Hepatocyte (in vitro differentiated cells): ENCODE measurements around the gene USH2A. TPM values are rescaled to one million over a fixed set of nuclear protein-coding genes. Genes with fewer than 3 reads are reported as not detected.

Experiments used
- DNase-seq: peaks from one replicate; pipeline ENCODE4 v3.0.0-alpha.2; 2016; ENCODE audit warnings: low spot score
- H2AFZ ChIP-seq: fragments of 200-600 bp; sonication (generic); 2 replicates; pipeline ENCODE4 v1.6.0; 2016; ENCODE audit warnings: antibody characterized with exemption, mild to moderate bottlenecking
- H3K27ac ChIP-seq: fragments of 200-600 bp; sonication (generic); 2 replicates; pipeline ENCODE4 v1.5.1; 2016; ENCODE audit warnings: mild to moderate bottlenecking
- H3K27me3 ChIP-seq: fragments of 200-600 bp; sonication (generic); 2 replicates; pipeline ENCODE4 v1.6.1; 2016
- H3K36me3 ChIP-seq: fragments of 200-600 bp; sonication (generic); replicated peaks from 2 replicates; pipeline ENCODE4 v1.5.1; 2016; ENCODE audit warnings: low read depth; ENCODE audit not compliant: insufficient read depth
- H3K4me1 ChIP-seq: fragments of 200-600 bp; sonication (generic); 2 replicates; pipeline ENCODE4 v1.5.1; 2016; ENCODE audit warnings: mild to moderate bottlenecking, moderate library complexity; ENCODE audit not compliant: insufficient read depth
- H3K4me2 ChIP-seq: fragments of 200-600 bp; sonication (generic); 2 replicates; pipeline ENCODE4 v1.6.0; 2016
- H3K4me3 ChIP-seq: fragments of 200-600 bp; sonication (generic); 2 replicates; pipeline ENCODE4 v1.5.1; 2016; ENCODE audit warnings: mild to moderate bottlenecking
- H3K79me2 ChIP-seq: fragments of 200-600 bp; sonication (generic); 2 replicates; pipeline ENCODE4 v1.6.0; 2017; ENCODE audit warnings: mild to moderate bottlenecking
- H3K9me2 ChIP-seq: fragments of 200-600 bp; sonication (generic); replicated peaks from 2 replicates; pipeline ENCODE4 v1.6.0; 2017; ENCODE audit warnings: mild to moderate bottlenecking; ENCODE audit not compliant: insufficient read depth
- H3K9me3 ChIP-seq: fragments of 200-600 bp; sonication (generic); 2 replicates; pipeline ENCODE4 v1.5.1; 2016; ENCODE audit warnings: low read depth, mild to moderate bottlenecking
- H4K20me1 ChIP-seq: fragments of 200-600 bp; sonication (generic); 2 replicates; pipeline ENCODE4 v1.6.0; 2016; ENCODE audit warnings: mild to moderate bottlenecking; ENCODE audit not compliant: insufficient read depth, poor library complexity, severe bottlenecking
- EZH2 ChIP-seq: fragments of 200-600 bp; sonication (generic); IDR thresholded peaks from 2 replicates; pipeline ENCODE4 v1.6.1; 2016; ENCODE audit warnings: antibody characterized with exemption, mild to moderate bottlenecking, borderline replicate concordance
- EZH2phosphoT487 ChIP-seq: fragments of 200-600 bp; sonication (generic); IDR thresholded peaks from one replicate; pipeline ENCODE4 v1.6.1; 2018; ENCODE audit warnings: antibody characterized with exemption, mild to moderate bottlenecking, low read depth, moderate library complexity; ENCODE audit not compliant: unreplicated experiment, severe bottlenecking
- WGBS: methylation state at CpG from one replicate; pipeline ENCODE4 v1.1.6; 2016; ENCODE audit warnings: low lambda C conversion rate; ENCODE audit errors: missing lambda C conversion rate; 5-methylcytosine and 5-hydroxymethylcytosine counted together
- polyA plus RNA-seq: library from polyadenylated mRNA; unstranded; fragments of >200 nt; fragmentation: Nextera tagmentation; extraction: Ambion mirVana; gene quantifications from 2 replicates; pipeline ENCODE4 v1.2.1, GENCODE V29; 2016
- total RNA-seq: library from RNA; depleted of rRNA; stranded (reverse); fragments of >200 nt; gene quantifications from 2 replicates; pipeline ENCODE4 v1.2.3, GENCODE V29; 2014
- TF ChIP-seq, protein P1 (sequence below): fragments of 200-600 bp; sonication (generic); IDR thresholded peaks from 2 replicates; pipeline ENCODE4 v1.5.1; 2016; ENCODE audit warnings: antibody characterized with exemption, mild to moderate bottlenecking; ENCODE audit not compliant: poor library complexity

USH2A gene
- total and polyA plus RNA-seq, 2 experiments from 2014 or later, result 0.07 TPM; not detected in 1

- no peaks in the 10 kb centered on the region for H3K79me2 ChIP-seq
- no peaks in the 10 kb centered on the region for H3K27me3 ChIP-seq
- no peaks in the 10 kb centered on the region for H3K9me3 ChIP-seq
- TF ChIP-seq EZH2phosphoT487, result no peak
- TF ChIP-seq, protein P1, sequence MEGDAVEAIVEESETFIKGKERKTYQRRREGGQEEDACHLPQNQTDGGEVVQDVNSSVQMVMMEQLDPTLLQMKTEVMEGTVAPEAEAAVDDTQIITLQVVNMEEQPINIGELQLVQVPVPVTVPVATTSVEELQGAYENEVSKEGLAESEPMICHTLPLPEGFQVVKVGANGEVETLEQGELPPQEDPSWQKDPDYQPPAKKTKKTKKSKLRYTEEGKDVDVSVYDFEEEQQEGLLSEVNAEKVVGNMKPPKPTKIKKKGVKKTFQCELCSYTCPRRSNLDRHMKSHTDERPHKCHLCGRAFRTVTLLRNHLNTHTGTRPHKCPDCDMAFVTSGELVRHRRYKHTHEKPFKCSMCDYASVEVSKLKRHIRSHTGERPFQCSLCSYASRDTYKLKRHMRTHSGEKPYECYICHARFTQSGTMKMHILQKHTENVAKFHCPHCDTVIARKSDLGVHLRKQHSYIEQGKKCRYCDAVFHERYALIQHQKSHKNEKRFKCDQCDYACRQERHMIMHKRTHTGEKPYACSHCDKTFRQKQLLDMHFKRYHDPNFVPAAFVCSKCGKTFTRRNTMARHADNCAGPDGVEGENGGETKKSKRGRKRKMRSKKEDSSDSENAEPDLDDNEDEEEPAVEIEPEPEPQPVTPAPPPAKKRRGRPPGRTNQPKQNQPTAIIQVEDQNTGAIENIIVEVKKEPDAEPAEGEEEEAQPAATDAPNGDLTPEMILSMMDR, result peak; percentile 45
- H3K4me3 ChIP-seq, result no peak overlapping the region
- DNase-seq, result peak; percentile 3
- no peaks in the 10 kb centered on the region for H3K9me2 ChIP-seq
- H4K20me1 ChIP-seq, result no peaks in the 10 kb centered on the region
- H3K4me1 ChIP-seq, result no peaks in the 10 kb centered on the region
- H2AFZ ChIP-seq, result no peak overlapping the region
- no peaks in the 10 kb centered on the region for H3K36me3 ChIP-seq
- H3K4me2 ChIP-seq, result no peak overlapping the region
- H3K27ac ChIP-seq, result no peak overlapping the region
These were observed 599.0 kb downstream of the USH2A start for GRCh38 chr1:215824245-215824644.

DNA sequence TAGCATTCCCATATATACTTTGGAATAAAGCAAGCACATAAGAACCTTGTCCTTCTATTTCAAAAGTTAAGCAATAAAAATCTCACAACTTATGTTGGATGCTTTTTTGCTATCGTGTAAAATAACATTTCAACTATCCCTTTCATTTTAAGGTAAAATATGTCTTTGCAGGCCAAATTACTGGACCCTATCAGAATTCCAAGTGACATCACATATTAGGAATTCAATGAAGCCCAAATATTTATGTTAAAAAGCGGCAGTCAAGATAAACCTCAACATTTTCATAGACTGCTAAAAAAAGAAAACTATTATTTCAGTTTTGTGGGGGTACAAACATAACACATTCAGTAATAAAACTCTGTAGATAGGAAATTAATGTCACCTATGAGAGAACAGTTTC, 604.1 kb downstream of the USH2A start:
- TF ChIP-seq, protein P1, result no peak
- no peak for TF ChIP-seq EZH2phosphoT487
- no peak for TF ChIP-seq EZH2
- H3K9me2 ChIP-seq, result no peaks in the 10 kb centered on the region
- H3K36me3 ChIP-seq, result no peaks in the 10 kb centered on the region
- no peak for DNase-seq
- H3K79me2 ChIP-seq, result no peaks in the 10 kb centered on the region
- H3K4me2 ChIP-seq, result no peak overlapping the region
- no peaks in the 10 kb centered on the region for H3K9me3 ChIP-seq
- no peaks in the 10 kb centered on the region for H4K20me1 ChIP-seq
- H3K27ac ChIP-seq, result no peak overlapping the region
- H2AFZ ChIP-seq, result no peak overlapping the region
- 60% methylated on average over 2 of the region's 2 CpGs for WGBS
- no peak overlapping the region for H3K4me3 ChIP-seq
- no peaks in the 10 kb centered on the region for H3K27me3 ChIP-seq
- H3K4me1 ChIP-seq, result no peaks in the 10 kb centered on the region

- no peaks in the 10 kb centered on the region for H3K36me3 ChIP-seq
- H3K4me1 ChIP-seq, result no peaks in the 10 kb centered on the region
- DNase-seq, result no peak
- no peak overlapping the region for H3K27ac ChIP-seq
- no peaks in the 10 kb centered on the region for H4K20me1 ChIP-seq
- H2AFZ ChIP-seq, result no peak overlapping the region
- H3K9me3 ChIP-seq, result peaks cover 5% of the 10 kb centered on the region
- H3K4me3 ChIP-seq, result no peak overlapping the region
- WGBS, result 96% methylated on average over 1 of the region's 1 CpG
- no peak overlapping the region for H3K4me2 ChIP-seq
- no peaks in the 10 kb centered on the region for H3K79me2 ChIP-seq
- no peaks in the 10 kb centered on the region for H3K9me2 ChIP-seq
- H3K27me3 ChIP-seq, result no peaks in the 10 kb centered on the region
- TF ChIP-seq EZH2 (no peak), EZH2phosphoT487 (no peak)
- TF ChIP-seq, protein P1, result no peak
These were observed 615.3 kb downstream of the USH2A start for GRCh38 chr1:215807911-215808436.

DNA sequence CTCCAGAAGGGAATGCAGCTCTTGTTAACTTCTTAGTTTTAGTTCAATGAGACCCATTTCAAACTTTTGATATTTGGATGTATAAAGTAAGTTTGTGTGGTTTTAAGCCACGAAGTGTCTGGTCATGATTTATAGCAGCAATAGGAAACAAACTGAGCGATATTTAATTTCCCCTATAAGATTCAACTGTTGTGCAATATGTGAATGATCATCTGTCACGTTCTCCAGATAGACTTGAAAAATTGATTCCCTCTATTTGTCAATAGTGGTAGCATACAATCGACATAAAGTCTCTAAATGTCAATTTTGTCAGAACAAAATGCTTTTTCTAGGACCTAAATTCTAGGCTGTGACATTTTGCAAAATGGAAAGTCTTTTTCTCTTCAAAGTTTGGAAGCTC, 616.0 kb downstream of the USH2A start:
- WGBS, result 88% methylated on average over 4 of the region's 4 CpGs
- no peaks in the 10 kb centered on the region for H3K9me3 ChIP-seq
- TF ChIP-seq EZH2phosphoT487 (no peak), EZH2 (no peak)
- TF ChIP-seq, protein P1, result no peak

More for the DNA sequence above, 616.0 kb downstream of the USH2A start:
- Histone ChIP-seq H3K27me3 (no peaks in the 10 kb centered on the region), H3K36me3 (no peaks in the 10 kb centered on the region), H2AFZ (no peak overlapping the region), H3K4me2 (no peak overlapping the region), H3K9me2 (no peaks in the 10 kb centered on the region), H3K4me3 (no peak overlapping the region), H4K20me1 (no peaks in the 10 kb centered on the region), H3K27ac (no peak overlapping the region), H3K4me1 (no peaks in the 10 kb centered on the region), H3K79me2 (no peaks in the 10 kb centered on the region)
- no peak for DNase-seq
